IMR-90 (cell line): ENCODE results near the gene IL17C. TPM values are rescaled to one million over a fixed set of nuclear protein-coding genes. Genes with fewer than 3 reads are reported as not detected.

Experiments used
- ATAC-seq: fragments of 200-7000 bp; cut with Tn5 transposase; 2 replicates; pipeline ENCODE4 v1.9.1; 2020; ENCODE audit warnings: low read depth, mild to moderate bottlenecking, moderate library complexity
- BruUV-seq: library from RNA; stranded (reverse); fragments of 400-500 nt; replicated peaks from 2 replicates; lab custom pipeline; 2021; lab: Mats Ljungman, UMichigan
- CTCF ChIA-PET: fragments of 300-600 bp; formaldehyde crosslinking; extraction: SDS; loops from one replicate; lab custom pipeline; 2021; ENCODE audit warnings: antibody characterized with exemption; lab: Yijun Ruan, JAX
- POLR2A ChIA-PET: fragments of 300-600 bp; sonication (Branson Sonifier 250); formaldehyde crosslinking; loops from one replicate; lab custom pipeline; 2022; ENCODE audit warnings: antibody characterized with exemption; ENCODE audit not compliant: unreplicated experiment; lab: Charles Lee
- DNase-seq: peaks from one replicate; pipeline ENCODE4 v3.0.0; 2013
- H2AFZ ChIP-seq: replicated peaks from 2 replicates; pipeline ENCODE3; 2013; ENCODE audit warnings: low read length, mild to moderate bottlenecking; ENCODE audit not compliant: poor library complexity
- H2AK5ac ChIP-seq: 2 replicates; pipeline ENCODE4 v1.6.1; 2013; ENCODE audit warnings: low read depth, low read length, inconsistent platforms
- H2AK9ac ChIP-seq: replicated peaks from 2 replicates; pipeline ENCODE3; 2013; ENCODE audit warnings: mild to moderate bottlenecking, low read depth, low read length, moderate library complexity; ENCODE audit not compliant: poor library complexity
- H2BK120ac ChIP-seq: 2 replicates; pipeline ENCODE4 v1.6.1; 2013; ENCODE audit warnings: low read depth, low read length, inconsistent platforms
- H2BK15ac ChIP-seq: 3 replicates; pipeline ENCODE4 v1.6.1; 2013; ENCODE audit warnings: low read depth, low read length, inconsistent platforms
- H2BK20ac ChIP-seq: 2 replicates; pipeline ENCODE4 v1.6.1; 2013; ENCODE audit warnings: low read depth, mild to moderate bottlenecking, inconsistent platforms, low read length, moderate library complexity
- H2BK5ac ChIP-seq: 2 replicates; pipeline ENCODE4 v1.6.1; 2013; ENCODE audit warnings: mild to moderate bottlenecking, low read depth, low read length, inconsistent platforms; ENCODE audit not compliant: poor library complexity, severe bottlenecking
- H3K14ac ChIP-seq: replicated peaks from 2 replicates; pipeline ENCODE4 v1.6.1; 2013; ENCODE audit warnings: low read depth, low read length, inconsistent platforms
- H3K18ac ChIP-seq: 2 replicates; pipeline ENCODE4 v1.6.1; 2013; ENCODE audit warnings: low read depth, low read length, control low read depth
- H3K23ac ChIP-seq: 2 replicates; pipeline ENCODE4 v1.6.1; 2013; ENCODE audit warnings: low read depth, low read length, inconsistent platforms
- H3K27ac ChIP-seq: 2 replicates; pipeline ENCODE4 v1.5.1; 2013; ENCODE audit warnings: mild to moderate bottlenecking, control low read depth, low read length; ENCODE audit not compliant: insufficient read depth
- H3K27me3 ChIP-seq: 2 replicates; pipeline ENCODE4 v1.6.1; 2013; ENCODE audit warnings: low read length; ENCODE audit not compliant: control insufficient read depth, insufficient read depth
- H3K36me3 ChIP-seq: 2 replicates; pipeline ENCODE4 v1.6.1; 2013; ENCODE audit warnings: low read length, mixed read lengths; ENCODE audit not compliant: control insufficient read depth, insufficient read depth
- H3K4ac ChIP-seq: 2 replicates; pipeline ENCODE4 v1.6.1; 2013; ENCODE audit warnings: low read depth, low read length, inconsistent platforms
- H3K4me1 ChIP-seq: 2 replicates; pipeline ENCODE4 v1.6.1; 2013; ENCODE audit warnings: low read length, mixed read lengths; ENCODE audit not compliant: control insufficient read depth, insufficient read depth
- H3K4me2 ChIP-seq: 2 replicates; pipeline ENCODE4 v1.6.1; 2013; ENCODE audit warnings: low read depth, mild to moderate bottlenecking, control low read depth, low read length, moderate library complexity
- H3K4me3 ChIP-seq: 2 replicates; pipeline ENCODE4 v1.5.1; 2013; ENCODE audit warnings: low read depth, mild to moderate bottlenecking, control low read depth, low read length, moderate library complexity; ENCODE audit not compliant: insufficient read depth
- H3K56ac ChIP-seq: 2 replicates; pipeline ENCODE4 v1.6.1; 2013; ENCODE audit warnings: low read length, inconsistent platforms; ENCODE audit not compliant: insufficient read depth; ENCODE audit errors: extremely low read depth
- H3K79me1 ChIP-seq, 2 experiments: 2 replicates each; pipeline ENCODE4 v1.6.1; 2013; ENCODE audit warnings: low read length in 2 of 2, inconsistent platforms in 1 of 2, low read depth in 1 of 2
- H3K9ac ChIP-seq: 2 replicates; pipeline ENCODE4 v1.6.1; 2013; ENCODE audit warnings: low read depth, low read length, control low read depth
- H3K9me1 ChIP-seq: 2 replicates; pipeline ENCODE4 v1.6.1; 2013; ENCODE audit warnings: low read length, inconsistent platforms; ENCODE audit not compliant: insufficient read depth
- H3K9me3 ChIP-seq: 2 replicates; pipeline ENCODE4 v1.6.1; 2013; ENCODE audit warnings: low read length; ENCODE audit not compliant: control insufficient read depth, insufficient read depth
- H4K20me1 ChIP-seq: 2 replicates; pipeline ENCODE4 v1.6.1; 2013; ENCODE audit warnings: low read length, inconsistent platforms; ENCODE audit not compliant: insufficient read depth
- H4K5ac ChIP-seq: 2 replicates; pipeline ENCODE4 v1.6.1; 2013; ENCODE audit warnings: mild to moderate bottlenecking, low read depth, low read length, control low read depth
- H4K8ac ChIP-seq, 2 experiments: 2 replicates each; pipeline ENCODE4 v1.6.1; 2013; ENCODE audit warnings: low read depth in 2 of 2, low read length in 2 of 2, control low read depth in 1 of 2, inconsistent platforms in 1 of 2
- H4K91ac ChIP-seq: 2 replicates; pipeline ENCODE4 v1.6.1; 2013; ENCODE audit warnings: low read depth, low read length, inconsistent platforms; ENCODE audit not compliant: insufficient read depth
- CTCF ChIP-seq: conservative IDR thresholded peaks from 2 replicates; pipeline ENCODE4 v1.5.1; 2012; ENCODE audit warnings: mild to moderate bottlenecking, low read depth, low read length, improper control_type of control experiment
- MAFK ChIP-seq: IDR thresholded peaks from 2 replicates; pipeline ENCODE4 v1.6.1; 2012; ENCODE audit warnings: low read depth, low read length, improper control_type of control experiment
- RFX5 ChIP-seq: IDR thresholded peaks from 2 replicates; pipeline ENCODE4 v1.8.0; 2012; ENCODE audit warnings: low read depth, mild to moderate bottlenecking, low read length, moderate library complexity
- SMC3 ChIP-seq: fragments of 150-350 bp; IDR thresholded peaks from 2 replicates; pipeline ENCODE4 v1.6.1; 2016; ENCODE audit warnings: low read depth, mild to moderate bottlenecking, antibody characterized with exemption, low read length, moderate library complexity
- WGBS, 2 experiments: methylation state at CpG; one replicate each; pipeline versions ENCODE4 v1.1.5 to v1.1.7; 2013; ENCODE audit warnings: missing lambda C conversion rate in 2 of 2; ENCODE audit not compliant: insufficient read length in 1 of 2; ENCODE audit errors: extremely low coverage in 2 of 2; 5-methylcytosine and 5-hydroxymethylcytosine counted together
- dilution Hi-C: fragments of 300-500 bp; cut with HindIII; formaldehyde crosslinking; loops from one replicate; pipeline ENCODE4 v1.14.3; 2018; ENCODE audit warnings: low sequenced_read_pairs; ENCODE audit not compliant: unreplicated experiment
- in situ Hi-C: fragments of 300-500 bp; cut with MboI; formaldehyde crosslinking; loops from 3 replicates; pipeline ENCODE4 v1.14.3; 2019; ENCODE audit warnings: low sequenced_read_pairs, inconsistent platforms, mixed read lengths
- intact Hi-C: fragments of 100-400 bp; cut with micrococcal nuclease; formaldehyde crosslinking; loops from 2 replicates; pipeline ENCODE4 v1.10.0; 2022
- polyA plus RNA-seq, 3 experiments: library from polyadenylated mRNA; depleted of rRNA; stranded (reverse); fragments of >200 nt; gene quantifications; 2 replicates each; pipeline ENCODE4 v1.2.3, GENCODE V29; 2012; ENCODE audit warnings: low replicate concordance in 1 of 3
- total RNA-seq: library from RNA; depleted of rRNA; stranded (reverse); fragments of >200 nt; gene quantifications from 2 replicates; pipeline ENCODE4 v1.2.3, GENCODE V29; 2012

The IL17C gene
- total and polyA plus RNA-seq, 2 of the 4 experiments (the other 2 are of a cell fraction) = 0.09 TPM; not detected in 1

GRCh38 chr16:88681709-88682451, 43.5 kb downstream of the IL17C start:
- POLR2A ChIA-PET = no interaction called here
- Histone ChIP-seq H2AFZ (peak overlapping the region; percentile 71), H3K79me1 (no peaks in the 10 kb centered on the region)

More at GRCh38 chr16:88681709-88682451, 43.5 kb downstream of the IL17C start:
- Histone ChIP-seq H3K4ac (no peak overlapping the region), H4K8ac (no peak overlapping the region), H2AK5ac (no peak overlapping the region), H3K4me3 (no peak overlapping the region), H2BK15ac (no peak overlapping the region), H2BK5ac (no peak overlapping the region), H4K91ac (no peak overlapping the region), H3K56ac (no peak overlapping the region), H2BK120ac (no peak overlapping the region), H3K18ac (no peak overlapping the region), H3K23ac (no peak overlapping the region), H3K14ac (no peak overlapping the region), H3K9ac (no peak overlapping the region), H3K9me1 (no peaks in the 10 kb centered on the region), H2AK9ac (peak overlapping the region; percentile 50), H3K27me3 (peaks cover 7% of the 10 kb centered on the region; the same call in 1 of the 2 replicates), H3K4me1 (peaks cover 7% of the 10 kb centered on the region; the same call in 1 of the 2 replicates), H3K4me2 (no peak overlapping the region), H4K20me1 (peaks cover 13% of the 10 kb centered on the region; the same call in 1 of the 2 replicates), H3K36me3 (no peaks in the 10 kb centered on the region), H4K5ac (no peak overlapping the region), H3K27ac (no peak overlapping the region), H3K9me3 (no peaks in the 10 kb centered on the region), H2BK20ac (no peak overlapping the region)
- dilution Hi-C loops (no loop called here), intact Hi-C loops (no loop called here), in situ Hi-C loops (no loop called here)
- no TSS peak for BruUV-seq
- WGBS, 2 experiments = 55% methylated on average over 7 of the region's 21 CpGs; no CpG with 5 or more reads in 1 of the 2 experiments
- DNase-seq = peak; percentile 15
- TF ChIP-seq SMC3 (no peak), MAFK (no peak), RFX5 (no peak), CTCF (no peak)
- no peak for ATAC-seq
- CTCF ChIA-PET = no interaction called here
